Stimulated activated CD4-positive, alpha-beta T cell treated with anti-CD3 and anti-CD28 coated beads, Interleukin-1b, Interleukin-23, amount 100 ng/mL, for 1 hour (primary cell): ENCODE data around the gene TRPM3.

ENCODE experiments used
- DNase-seq, 2 donors: peaks; one replicate each; pipeline ENCODE4 v3.0.0-alpha.2; 2020; ENCODE audit warnings: low read depth in 2 of 2

The TRPM3 gene

DNA sequence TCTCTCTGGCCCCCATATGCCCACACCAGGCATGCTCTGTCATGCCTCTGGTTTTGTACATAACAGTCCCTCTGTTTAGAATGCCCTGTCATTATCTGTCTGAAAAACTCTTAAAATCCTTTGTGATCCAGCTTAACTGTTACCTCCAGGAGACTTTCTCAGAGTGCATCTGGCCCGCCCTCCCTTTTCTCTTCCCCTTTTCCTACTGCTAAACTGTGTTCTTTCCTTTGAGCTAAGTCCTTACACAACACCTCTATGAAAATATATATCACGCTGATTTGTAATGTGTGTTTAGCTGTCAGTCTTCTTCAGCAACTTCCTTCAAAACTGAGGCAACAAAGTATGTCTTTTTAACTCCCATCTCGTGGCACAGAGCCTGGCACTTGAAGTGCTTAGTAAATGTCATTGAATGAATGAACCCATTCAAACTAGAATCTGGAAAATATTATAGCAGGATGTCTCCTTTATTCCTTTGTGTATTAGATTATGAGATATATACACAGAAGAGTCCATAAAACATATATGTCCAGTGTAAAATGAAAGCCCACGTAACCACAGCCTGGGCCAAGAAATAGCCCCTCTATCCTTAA, 540.7 kb downstream of the TRPM3 start:
- DNase-seq: no peak

DNA sequence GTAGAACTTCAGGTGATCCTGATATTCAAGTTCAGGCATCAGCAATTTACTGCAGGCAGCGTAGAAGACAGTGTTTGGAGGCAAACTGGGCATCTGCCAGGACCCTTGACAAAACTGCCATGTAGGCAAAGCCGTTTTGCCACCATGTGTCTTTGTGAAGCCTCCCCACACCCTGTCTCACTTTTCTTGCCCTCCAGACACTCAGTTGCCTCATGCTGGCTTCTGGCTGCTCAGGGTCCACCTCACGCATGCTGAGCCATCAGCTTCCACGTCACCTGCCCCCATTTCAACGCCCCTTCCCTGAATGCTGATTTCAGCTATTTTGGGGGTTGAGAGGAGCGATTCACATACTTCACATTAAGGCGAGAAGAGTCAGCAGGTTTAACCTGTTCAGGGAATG, 541.7 kb downstream of the TRPM3 start:
- no peak for DNase-seq

DNA sequence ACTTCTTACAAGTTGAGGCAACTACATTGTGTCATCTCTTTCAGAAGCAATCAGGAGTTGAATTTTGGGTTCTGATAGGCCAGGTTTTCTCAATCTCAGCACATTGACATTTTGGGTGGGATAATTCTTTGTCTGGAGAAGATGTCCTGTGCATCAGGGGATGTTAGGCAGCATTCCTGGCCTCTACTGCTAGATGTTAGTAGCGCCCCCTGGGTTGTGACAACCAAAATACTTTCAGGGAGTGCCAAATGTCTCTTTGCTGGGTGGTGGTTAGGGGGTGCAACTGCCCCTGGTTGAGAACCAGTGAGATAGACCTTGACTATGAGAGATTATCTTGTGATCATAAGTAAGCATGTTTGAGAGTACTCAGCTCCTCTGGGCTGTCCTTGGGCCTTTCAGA, 542.7 kb downstream of the TRPM3 start:
- DNase-seq: no peak

DNA sequence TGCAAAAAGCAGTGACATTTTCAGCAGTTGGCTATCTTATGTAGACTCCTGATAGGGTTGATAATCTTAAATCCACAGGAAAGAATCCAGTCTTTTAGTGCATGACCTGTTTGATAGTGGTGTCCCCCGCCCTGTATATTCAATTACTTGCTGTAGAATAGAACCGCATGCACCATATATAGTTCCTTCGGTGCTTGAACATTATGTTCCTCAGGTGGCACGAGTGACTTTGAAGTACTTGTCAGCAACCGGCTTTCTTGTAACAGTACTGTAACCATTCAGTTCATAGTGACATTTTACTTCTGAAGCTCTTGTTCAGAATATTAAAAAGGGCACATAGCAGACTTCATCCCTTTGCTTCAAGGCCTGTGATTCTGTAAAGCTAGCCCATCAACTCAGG, 543.8 kb downstream of the TRPM3 start:
- DNase-seq: no peak

DNA sequence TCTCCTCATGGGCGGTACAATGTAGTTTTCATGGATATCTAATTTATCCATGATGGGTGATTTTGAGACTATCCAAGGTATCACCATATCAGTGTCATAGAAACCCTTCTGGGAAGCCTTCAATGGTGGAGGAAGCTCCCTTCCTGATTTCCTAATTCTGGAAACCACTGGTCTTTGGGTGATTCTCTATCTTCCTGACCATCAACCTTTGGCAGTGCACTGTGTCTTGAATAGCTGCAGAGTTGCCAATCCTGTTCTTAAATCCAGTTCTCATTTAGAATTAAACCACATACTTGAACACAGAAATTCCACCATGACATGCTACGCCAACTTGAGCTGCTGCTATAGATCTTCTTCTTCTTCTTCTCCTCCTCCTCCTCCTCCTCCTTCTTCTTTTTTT, 545.3 kb downstream of the TRPM3 start:
- DNase-seq: no peak

DNA sequence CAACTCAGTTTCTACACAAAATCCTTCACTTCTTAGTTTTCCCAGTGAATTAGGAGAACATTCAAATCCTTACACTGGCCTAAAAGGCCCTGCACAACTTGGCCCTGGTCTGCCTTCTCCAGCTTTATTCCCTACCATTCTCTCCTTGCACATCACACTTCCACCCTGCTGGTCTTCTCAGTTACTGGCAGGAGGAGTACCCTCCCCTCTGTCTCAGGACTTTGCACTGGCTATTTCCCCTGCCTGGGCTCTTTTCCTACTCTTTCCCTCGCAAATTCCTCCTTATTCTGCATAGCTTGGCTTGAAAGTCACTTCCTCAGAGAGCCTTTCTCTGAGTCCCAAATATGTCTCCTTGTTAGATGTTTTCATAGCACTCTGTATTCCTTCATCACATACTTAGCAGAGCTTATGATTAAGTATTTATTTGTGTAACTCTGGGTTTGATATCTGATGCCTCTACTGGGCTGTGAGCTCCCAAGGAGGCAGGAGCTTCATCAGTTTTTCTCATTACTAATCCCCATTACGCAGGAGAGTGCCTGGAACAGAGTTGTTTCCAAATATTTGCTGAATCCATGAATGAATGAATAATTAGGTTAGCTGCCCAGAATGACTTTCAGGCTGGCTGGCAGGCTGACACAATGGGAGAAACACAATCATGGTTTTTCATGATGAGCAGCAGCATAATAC, 547.1 kb downstream of the TRPM3 start:
- DNase-seq: no peak

DNA sequence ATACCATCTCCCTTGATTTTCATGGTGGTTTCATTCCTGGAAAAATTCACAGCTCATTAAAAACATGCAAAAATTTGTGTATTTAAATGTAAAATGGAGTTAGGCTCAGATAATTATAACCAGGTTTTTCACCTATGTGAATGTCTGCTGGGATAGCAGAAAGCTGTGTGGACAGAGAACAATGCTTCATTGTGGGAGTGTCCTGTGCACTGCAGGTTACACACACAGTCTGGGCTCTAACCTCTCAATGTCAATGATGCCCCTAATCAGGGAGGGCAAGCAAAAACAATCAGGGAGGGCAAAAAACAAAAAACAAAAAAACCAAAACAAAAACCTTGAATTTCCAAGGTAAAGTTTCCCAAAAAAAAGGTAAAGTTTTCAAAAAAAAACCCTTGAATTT, 548.1 kb downstream of the TRPM3 start:
- DNase-seq: no peak

DNA sequence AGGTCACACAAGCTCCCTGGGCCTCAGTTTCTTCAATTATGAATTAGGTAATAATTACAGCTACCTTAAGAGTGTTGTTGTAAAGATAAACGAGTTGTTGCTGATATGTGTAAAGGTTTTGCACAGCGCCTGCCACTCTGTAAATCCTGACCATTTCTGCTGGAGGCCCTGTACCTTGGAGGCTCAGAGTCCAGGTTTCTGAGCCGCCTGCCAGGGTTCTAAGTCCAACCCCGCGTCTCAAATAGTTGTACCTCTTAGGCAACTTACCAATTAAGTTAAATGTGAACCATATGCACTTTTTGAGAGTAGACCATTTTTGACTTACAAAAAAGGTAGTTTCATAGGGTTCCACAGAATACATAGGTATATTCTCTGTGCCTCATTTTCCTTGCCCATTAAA, 550.2 kb downstream of the TRPM3 start:
- DNase-seq: no peak

DNA sequence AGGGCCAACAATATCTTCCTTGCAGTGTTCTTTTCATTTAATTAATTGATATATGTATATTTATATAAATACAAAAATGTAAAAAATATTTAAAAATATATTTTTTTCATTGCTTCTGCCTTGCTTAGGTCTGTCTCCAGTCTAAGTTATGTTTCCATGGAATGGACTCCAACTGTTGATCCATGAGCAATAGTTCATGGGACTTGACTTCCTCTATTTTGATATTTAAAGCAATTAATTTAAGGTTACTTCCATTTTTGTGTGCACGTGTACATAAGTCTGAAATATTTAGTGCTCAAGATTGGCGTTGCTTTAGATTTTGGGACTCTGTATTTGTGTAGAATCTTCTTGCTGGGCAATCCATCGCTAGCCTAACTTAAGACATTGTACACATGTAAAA, 551.6 kb downstream of the TRPM3 start:
- DNase-seq: no peak

DNA sequence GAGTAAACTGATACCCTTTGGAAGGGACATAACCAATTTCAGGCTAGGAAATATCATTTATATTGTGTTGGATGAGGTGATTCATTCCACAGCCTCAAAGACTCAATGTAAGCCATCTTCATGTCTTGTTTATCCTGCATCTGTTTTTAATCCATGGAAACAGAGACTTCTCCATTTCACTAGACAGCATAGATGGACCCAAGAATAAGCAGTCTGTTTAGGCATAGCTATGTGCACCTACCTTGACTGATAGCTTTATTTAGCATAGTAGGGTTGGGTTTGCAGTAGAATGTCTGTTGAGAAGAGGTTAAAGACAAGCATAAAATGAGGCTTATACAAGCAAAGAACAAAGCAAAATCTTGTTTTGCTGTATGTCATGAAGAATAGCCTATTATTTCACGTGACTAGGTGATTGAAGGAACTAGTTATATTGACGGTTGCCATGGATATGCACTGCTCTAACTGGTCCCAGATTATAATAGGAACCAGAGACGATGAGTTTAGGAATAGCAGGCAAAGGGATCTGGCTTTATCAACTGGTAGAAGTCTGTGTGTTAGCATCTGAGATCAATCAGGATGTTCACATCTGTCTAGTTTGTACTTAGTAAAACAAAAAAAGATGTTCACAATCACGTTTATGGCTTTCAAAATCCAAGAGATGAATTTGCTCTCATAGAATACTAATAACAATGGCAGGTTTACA, 552.2 kb downstream of the TRPM3 start:
- no peak for DNase-seq

DNA sequence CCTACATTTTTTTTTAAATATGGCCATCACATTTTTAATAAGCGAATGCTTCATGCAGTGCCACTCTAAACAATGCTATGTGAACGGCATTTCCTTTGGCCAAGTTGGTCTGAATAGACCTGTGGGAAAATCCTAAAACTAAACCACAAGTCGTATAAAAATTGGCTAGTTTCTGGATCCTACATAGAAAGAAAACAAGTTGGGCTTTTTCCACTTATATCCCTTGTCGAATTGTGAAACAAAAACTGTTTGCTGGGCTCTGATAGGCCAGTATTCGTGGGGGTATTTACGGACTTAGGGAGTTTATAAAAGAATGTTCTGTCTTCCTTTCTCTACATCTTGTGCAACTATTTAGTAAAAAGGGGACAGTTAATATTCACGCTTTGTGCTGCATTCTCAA, 553.9 kb downstream of the TRPM3 start:
- DNase-seq: no peak

DNA sequence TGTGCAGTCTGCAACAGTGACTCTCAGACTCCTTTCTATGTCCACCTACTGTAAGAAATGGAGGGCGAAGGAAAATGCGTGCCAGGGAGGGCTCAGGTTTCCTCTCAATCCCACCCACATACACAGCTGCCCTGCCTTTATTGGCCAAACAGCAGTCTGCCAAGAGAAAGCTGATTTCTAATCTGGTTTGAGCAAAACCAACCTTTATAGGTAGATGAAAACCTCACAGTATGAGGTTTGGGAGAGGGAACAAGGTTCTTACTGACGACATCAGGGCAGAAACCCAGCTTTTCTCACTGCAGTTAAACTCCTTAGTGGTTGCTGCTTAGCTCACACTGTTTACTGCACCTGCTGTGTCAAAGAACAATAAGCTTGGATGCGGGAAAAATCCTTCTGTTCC, 554.7 kb downstream of the TRPM3 start:
- no peak for DNase-seq

DNA sequence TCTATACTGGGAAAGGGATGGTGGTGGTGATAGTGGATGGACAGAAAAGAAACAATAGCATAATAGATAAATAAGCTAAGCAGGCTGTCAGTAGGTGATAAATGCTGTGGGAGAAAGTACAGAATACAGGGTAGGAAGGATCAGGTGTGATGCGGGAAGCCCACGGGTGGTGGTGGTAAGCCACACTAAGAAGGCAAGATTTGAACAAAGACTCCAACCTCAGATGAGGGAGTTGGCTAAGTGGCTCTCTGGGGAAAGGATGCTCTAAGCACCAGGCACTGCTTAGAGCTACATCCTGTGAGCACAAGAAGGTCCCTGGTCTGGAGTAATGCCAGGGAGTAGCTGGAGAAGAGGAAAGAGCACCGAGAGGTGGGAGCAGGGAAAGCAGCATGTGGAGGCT, 555.4 kb downstream of the TRPM3 start:
- DNase-seq: no peak

DNA sequence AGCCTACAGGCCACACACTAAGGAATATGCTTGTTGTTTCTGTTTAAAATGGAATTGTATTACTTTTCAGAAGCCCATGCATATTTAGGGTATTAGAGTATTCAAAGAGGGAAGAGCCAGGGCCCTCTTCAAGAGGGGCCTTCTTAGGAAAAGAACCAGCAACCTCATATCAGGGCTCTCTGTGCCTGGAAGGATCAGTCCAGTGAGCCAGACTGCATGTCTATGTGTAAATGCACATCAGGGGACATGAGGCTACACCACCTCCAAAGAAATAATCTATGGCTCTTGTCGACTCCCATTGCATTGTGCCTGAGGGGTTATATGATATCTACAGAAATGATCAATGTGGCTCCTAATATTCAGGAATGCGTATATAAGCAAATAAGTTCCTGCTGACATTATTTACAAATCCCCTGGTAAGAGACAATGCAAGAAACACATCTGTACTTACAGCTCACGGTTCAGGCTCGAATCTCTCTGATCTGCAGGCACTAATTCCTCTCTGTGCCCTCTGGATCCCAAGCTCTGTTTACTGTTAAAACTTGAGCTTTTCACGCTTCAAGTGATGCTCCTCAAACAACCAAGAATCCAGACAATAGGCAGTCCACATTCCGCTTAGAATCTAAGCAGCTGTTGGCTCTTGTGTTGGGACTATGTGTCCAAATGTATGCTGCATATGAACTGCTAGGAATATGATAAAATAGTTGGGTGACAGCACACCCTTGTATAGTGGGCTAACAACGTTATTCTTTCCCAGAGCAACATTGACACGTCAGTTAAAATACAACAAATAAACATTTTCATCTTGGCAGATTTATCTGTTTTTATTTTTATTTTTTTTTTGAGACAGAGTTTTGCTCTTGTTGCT, 556.7 kb downstream of the TRPM3 start:
- DNase-seq: no peak

DNA sequence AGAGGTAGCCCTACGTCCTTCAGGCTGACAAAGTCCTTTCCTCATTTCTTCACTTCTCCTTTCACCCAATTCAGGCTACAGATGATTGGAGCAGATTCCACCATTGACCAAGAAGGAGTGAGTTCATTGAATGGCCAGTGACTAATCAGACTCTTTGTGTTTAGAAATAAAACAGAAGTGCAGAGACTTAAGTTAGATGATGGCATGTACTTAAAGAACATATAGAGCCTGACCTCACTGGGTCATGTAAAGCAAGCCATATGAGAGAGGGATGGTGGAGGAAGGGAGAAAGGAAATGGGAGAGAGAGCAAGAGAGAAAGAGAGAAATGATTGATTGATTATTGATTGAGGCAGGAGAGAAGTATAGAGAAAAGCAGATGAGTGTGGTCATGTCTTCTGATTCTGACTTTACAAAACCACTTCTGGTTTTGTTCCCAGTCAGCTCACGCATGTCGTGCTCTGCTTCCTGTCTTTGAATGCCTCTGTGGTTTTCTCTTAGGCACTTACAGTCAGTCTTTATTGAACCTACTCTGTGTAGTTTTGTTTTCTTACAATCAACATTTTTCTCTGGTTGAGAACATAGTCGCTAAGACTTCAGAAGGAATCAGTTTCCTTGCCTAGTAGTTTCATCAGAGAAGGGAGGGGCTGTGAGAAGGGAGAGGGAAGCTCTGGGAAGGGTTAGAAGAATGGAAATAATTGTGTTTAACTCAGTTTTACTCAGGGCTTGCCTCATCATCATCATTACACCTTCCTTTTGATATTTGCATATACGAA, 557.8 kb downstream of the TRPM3 start:
- DNase-seq: no peak

DNA sequence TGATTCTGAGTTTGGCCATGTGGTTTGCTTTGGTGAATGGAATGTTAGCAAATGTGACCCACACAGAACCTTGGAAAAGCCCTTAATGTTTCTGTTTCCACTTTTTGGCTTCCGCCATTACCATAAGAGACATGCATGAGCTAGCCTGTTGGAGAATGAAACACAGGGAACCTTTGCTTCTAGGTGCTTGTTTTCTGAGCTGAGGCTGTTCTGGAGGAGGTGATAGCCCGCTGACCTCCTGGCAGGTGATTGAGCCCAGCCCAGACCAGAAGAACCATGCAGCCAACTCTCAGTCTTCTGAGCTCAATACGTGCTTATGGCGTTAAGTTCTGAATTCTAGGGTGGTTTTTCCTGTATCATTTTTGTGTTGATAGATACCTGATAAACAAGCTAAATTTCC, 558.4 kb downstream of the TRPM3 start:
- DNase-seq: no peak

DNA sequence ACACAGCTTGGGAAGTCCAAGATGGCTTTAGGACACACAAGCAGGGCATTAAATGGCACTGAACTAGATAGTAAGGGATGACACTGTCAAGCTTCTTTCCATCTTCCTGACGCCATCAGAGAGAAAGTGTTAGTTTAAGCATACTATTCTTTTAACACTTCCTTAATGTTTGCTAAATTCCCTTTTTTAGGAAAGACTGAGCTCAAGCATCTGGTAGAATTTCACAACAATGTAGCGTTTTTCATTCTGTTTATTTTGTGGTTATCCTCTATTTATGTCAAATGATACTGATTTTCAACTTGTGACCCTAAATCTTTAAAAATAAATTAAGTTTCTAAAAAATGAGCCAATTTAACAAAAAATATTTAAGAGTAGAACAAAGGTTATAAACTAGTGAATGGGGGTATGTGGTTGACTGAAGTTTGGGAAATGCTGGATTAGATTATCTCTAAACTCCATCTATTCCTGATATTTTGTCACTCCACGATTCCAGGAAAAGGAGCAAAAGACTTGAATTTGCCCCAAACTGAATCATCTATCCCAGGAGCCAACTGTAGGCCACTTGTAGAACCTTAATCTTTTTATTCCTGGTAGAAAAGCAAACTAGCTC, 559.5 kb downstream of the TRPM3 start:
- DNase-seq: no peak

DNA sequence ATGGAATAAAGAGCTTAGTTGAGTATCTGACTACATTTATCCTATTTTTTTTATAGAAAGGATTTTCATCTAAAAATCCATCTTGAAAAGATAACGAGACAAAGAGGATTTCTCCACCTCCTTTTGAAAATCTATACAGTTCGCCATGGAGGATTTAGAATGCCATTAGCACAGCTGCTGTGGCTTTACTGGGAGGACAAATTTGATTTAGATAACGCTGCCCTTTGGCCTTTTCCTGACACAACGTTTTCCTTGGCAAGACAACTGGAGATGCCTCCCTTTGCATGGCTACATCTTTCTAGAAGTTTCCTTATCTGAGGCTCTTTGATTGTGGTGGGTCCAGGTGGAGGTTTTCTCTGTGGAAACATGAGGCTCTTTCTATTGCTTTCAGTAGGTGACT, 560.3 kb downstream of the TRPM3 start:
- DNase-seq: no peak

DNA sequence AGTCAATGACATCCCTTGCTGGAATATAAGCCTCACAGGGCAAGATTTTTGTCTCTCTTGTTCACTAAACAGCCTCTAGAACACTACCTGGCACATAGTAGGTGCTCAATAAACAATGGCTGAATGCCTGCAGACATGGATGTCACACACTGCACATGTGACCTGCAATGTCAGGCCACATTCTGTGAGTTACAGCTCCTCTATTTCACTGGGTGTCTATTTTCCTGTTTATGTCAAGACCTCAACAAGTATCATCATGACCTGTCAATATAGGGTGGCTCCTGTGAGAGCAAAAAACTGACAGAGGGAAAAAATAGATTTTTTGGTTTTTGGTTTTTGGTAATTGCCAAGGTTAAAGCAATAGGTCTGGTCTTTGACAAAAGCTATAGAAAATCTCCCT, 562.3 kb downstream of the TRPM3 start:
- no peak for DNase-seq

DNA sequence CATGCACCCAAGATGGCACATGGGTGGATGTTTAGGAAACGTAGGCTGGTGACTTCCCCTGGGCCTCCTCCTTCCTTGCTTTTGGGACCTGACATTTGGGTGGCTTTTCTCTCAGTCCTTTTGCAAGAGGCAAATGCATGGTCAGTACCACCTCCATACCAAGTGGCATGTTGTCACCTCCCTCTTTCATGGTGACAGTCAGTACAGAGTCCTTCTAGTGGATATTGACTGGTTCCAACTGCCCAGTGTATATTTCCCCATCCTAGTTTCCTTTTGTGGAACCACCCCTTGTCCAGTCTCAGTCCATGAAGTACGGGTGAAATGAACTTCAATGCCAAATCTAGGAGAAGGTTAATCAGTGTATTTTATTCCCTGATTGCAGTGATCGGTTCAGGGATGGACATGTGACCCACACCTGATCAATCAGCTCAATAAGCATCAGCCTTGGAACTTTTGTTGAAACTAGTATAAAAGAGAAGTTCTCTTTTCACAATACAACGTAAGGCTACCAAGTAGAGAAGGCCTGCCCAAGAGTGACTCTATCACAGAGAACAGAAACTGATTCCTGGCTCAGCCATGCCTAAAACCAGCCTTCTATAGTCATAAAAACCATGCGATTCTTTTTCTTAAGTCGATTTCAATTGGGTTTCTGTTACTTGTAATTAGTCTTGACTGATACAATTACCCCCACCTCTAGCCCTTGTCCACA, 563.6 kb downstream of the TRPM3 start:
- DNase-seq: no peak

DNA sequence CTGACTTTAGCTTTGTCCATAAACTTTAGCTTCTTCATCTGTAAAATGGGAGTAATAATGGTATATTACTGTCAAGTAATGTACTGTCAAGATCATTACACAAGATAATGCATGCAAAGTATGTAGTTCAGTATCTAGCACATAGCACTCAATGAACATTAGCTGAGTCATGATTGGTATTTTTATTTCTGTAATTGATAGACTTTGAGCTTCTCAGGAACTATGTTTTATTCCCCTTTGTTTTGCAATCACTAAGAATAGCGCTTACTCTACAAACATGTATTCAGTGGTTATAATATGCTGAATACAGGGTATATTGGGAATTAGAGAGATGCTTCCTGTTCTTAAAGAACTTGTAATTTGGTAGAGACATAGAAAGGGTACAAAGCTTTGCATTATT, 564.6 kb downstream of the TRPM3 start:
- DNase-seq: no peak
